Lung (tissue), 12 donors: ENCODE data around the gene RXRA. TPM values are rescaled to one million over a fixed set of nuclear protein-coding genes. Genes with fewer than 3 reads are reported as not detected.

Source experiments
- ATAC-seq: fragments of 200-7000 bp; cut with Tn5 transposase; one replicate; pipeline ENCODE4 v1.9.1; 2020; ENCODE audit warnings: moderate number of reproducible peaks; ENCODE audit not compliant: insufficient read depth, low FRiP score
- DNase-seq, 3 donors: peaks; one replicate each; pipeline ENCODE4 v3.0.0-alpha.2; 2013 to 2017
- H3K27ac ChIP-seq, 2 donors: one replicate each; pipeline ENCODE4 v1.5.1; 2013; ENCODE audit warnings: mild to moderate bottlenecking in 2 of 2, moderate library complexity in 2 of 2, control low read depth in 1 of 2, inconsistent platforms in 1 of 2, low read depth in 1 of 2, low read length in 1 of 2
- H3K27me3 ChIP-seq, 3 donors: one replicate each; pipeline ENCODE4 v1.5.1; 2013; ENCODE audit warnings: low read length in 2 of 3; ENCODE audit not compliant: control insufficient read depth in 3 of 3, insufficient read depth in 3 of 3
- H3K36me3 ChIP-seq, 4 donors: one replicate each; pipeline ENCODE4 v1.5.1; 2013; ENCODE audit warnings: low read length in 4 of 4, mild to moderate bottlenecking in 1 of 4, moderate library complexity in 1 of 4; ENCODE audit not compliant: control insufficient read depth in 4 of 4, insufficient read depth in 4 of 4
- H3K4me1 ChIP-seq, 5 donors: one replicate each; pipeline ENCODE4 v1.5.1; 2013; ENCODE audit warnings: low read length in 5 of 5, mild to moderate bottlenecking in 2 of 5, moderate library complexity in 1 of 5; ENCODE audit not compliant: control insufficient read depth in 5 of 5, insufficient read depth in 5 of 5
- H3K4me3 ChIP-seq: one replicate; pipeline ENCODE4 v1.5.1; 2013; ENCODE audit warnings: mild to moderate bottlenecking, control low read depth, moderate library complexity
- H3K9ac ChIP-seq, 2 donors: one replicate each; pipeline ENCODE4 v1.5.1; 2013; ENCODE audit warnings: low read length in 2 of 2, control low read depth in 1 of 2; ENCODE audit not compliant: insufficient read depth in 1 of 2
- H3K9me3 ChIP-seq, 4 donors: one replicate each; pipeline ENCODE4 v1.5.1; 2013; ENCODE audit warnings: low read length in 3 of 4, mild to moderate bottlenecking in 1 of 4, moderate library complexity in 1 of 4; ENCODE audit not compliant: control insufficient read depth in 4 of 4, insufficient read depth in 3 of 4
- WGBS, 2 donors: extraction: QIAGEN DNeasy Blood & Tissue Kit; methylation state at CpG; one replicate each; pipeline ENCODE4 v1.1.7; 2013; 5-methylcytosine and 5-hydroxymethylcytosine counted together
- polyA plus RNA-seq, 2 donors: library from polyadenylated mRNA; stranded (reverse); fragments of 200-250 nt; gene quantifications; one replicate each; pipeline ENCODE4 v1.2.1, GENCODE V29; 2013
- total RNA-seq, 2 donors: library from RNA; depleted of rRNA in 1 of 2; stranded (reverse); fragments of >200 nt in 1 of 2; gene quantifications; one replicate each; pipeline ENCODE4 v1.2.1, GENCODE V29; 2014 to 2021
- TF ChIP-seq, protein P1 (sequence below): IDR thresholded peaks from 2 replicates; pipeline ENCODE4 v1.5.1; 2012; ENCODE audit warnings: mild to moderate bottlenecking; ENCODE audit errors: control extremely low read depth, extremely low read depth
- donor health status: control.
- donor health status: control.
- donor health status: Bipolar disorder and iron deficiency.
- donor health status: healthy.
- donor health status: DM: yes; HTN: yes; CAD: no.

The RXRA gene
- total and polyA plus RNA-seq, 4 donors, result 24.2 to 85.2 (median 52.2) TPM

DNA sequence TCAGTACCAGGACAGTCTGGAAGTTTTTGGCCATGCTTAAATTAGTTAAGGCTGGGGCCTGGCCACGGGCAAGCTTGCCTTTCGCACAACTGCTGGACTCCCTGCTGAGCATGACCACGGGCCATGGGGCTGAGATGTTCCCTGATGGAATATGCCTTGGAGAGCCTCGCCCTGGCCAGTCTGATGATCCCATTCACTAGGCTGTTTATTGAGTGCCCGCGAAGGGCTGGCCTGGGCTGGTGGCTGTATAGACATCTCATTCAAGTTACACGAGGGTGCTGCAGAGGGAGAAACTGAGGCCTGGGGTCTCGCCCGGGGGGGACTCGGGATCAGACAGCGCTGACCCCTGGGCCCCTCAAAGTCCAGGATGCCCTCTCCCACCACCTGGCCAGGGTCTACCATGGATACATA is 7.8 kb upstream of the RXRA start:
- peaks cover 0 to 65% (median 22%) of the 10 kb centered on the region in 5 donors for H3K4me1 ChIP-seq
- no peaks in the 10 kb centered on the region for H3K9me3 ChIP-seq
- TF ChIP-seq, protein P1, sequence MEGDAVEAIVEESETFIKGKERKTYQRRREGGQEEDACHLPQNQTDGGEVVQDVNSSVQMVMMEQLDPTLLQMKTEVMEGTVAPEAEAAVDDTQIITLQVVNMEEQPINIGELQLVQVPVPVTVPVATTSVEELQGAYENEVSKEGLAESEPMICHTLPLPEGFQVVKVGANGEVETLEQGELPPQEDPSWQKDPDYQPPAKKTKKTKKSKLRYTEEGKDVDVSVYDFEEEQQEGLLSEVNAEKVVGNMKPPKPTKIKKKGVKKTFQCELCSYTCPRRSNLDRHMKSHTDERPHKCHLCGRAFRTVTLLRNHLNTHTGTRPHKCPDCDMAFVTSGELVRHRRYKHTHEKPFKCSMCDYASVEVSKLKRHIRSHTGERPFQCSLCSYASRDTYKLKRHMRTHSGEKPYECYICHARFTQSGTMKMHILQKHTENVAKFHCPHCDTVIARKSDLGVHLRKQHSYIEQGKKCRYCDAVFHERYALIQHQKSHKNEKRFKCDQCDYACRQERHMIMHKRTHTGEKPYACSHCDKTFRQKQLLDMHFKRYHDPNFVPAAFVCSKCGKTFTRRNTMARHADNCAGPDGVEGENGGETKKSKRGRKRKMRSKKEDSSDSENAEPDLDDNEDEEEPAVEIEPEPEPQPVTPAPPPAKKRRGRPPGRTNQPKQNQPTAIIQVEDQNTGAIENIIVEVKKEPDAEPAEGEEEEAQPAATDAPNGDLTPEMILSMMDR, result no peak
- no peak overlapping the region for H3K4me3 ChIP-seq
- no peaks in the 10 kb centered on the region for H3K27me3 ChIP-seq
- H3K9ac ChIP-seq, result no peak overlapping the region
- DNase-seq (no peak), ATAC-seq (no peak)
- H3K36me3 ChIP-seq, result no peaks in the 10 kb centered on the region
- WGBS, 2 donors, result 92 to 96% methylated on average over 11 of the region's 11 CpGs
- no peak overlapping the region for H3K27ac ChIP-seq

DNA sequence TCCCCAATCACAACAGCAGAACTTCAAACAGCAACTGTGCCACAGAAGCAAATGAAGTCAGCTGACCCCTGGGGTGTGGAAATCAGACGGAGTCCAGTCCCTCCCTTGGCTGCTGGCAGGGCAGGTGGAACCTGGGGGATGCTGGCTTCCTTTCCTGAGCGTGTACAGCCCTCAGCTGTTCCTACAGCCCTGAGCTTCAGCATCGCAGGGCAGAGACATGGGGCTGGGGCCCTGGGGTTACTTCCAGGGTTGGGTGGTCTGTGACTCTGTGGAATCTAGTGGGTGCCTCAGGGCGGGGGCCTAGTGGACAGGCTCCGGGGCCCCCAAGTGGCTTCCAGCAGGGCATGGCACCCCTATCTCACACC is 7.3 kb upstream of the RXRA start:
- Histone ChIP-seq H3K9ac (no peak overlapping the region), H3K4me3 (no peak overlapping the region), H3K9me3 (no peaks in the 10 kb centered on the region), H3K4me1 (peaks cover 0 to 69% (median 22%) of the 10 kb centered on the region in 5 donors), H3K27me3 (no peaks in the 10 kb centered on the region), H3K36me3 (no peaks in the 10 kb centered on the region), H3K27ac (no peak overlapping the region)
- DNase-seq (no peak), ATAC-seq (no peak)
- TF ChIP-seq, protein P1, result no peak
- WGBS, 2 donors, result 83 to 90% methylated on average over 5 of the region's 5 CpGs

DNA sequence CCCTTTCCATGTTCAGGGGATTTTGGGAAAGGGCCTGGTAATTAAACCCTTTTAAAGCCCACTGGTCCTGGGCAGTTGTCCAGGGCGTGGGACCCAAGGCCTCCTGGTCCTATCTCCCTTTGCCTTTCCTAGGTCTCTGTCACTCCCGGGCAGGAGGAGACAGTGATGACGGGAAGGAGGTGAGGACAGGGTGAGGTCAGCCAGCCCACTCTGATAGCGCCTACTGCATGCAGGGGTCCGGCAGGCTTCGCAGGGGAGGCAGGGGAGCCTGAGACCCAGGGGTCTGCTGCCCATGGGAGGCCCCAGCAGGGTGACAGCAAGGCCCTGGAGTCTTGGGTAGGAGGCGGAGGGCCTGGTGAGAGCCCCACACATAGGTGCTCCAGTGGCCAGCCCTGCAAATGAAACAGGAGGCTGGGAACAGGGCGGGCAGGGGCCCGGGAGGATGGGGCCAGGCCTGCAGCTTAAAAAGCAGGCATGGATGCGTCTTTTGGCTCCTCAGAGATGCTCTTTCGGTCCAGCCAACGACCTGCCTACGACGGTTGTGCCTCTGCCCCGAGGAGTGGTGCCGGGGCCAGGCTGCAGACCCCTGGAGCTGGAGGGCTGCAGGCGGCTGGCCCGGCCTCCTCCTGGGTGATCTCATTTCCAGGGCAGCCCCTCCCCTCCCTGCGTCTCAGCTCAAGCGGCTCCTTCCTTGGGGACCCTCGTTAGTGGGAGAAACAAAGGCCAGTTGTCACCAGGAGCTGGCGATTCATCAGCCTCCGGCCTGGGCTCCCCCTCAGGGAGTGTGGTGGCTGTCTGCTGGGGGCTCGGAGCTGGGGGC is 6.7 kb upstream of the RXRA start:
- Histone ChIP-seq H3K4me1 (peaks cover 0 to 75% (median 22%) of the 10 kb centered on the region in 5 donors), H3K36me3 (no peaks in the 10 kb centered on the region), H3K27ac (no peak overlapping the region), H3K9ac (no peak overlapping the region), H3K4me3 (no peak overlapping the region), H3K27me3 (no peaks in the 10 kb centered on the region), H3K9me3 (no peaks in the 10 kb centered on the region)
- ATAC-seq (no peak), DNase-seq (no peak)
- TF ChIP-seq, protein P1, result no peak
- WGBS, 2 donors, result 89 to 92% methylated on average over 23 to 24 of the region's 24 CpGs
